ENCODE data around the gene MAMDC2.

MAMDC2 gene

DNA sequence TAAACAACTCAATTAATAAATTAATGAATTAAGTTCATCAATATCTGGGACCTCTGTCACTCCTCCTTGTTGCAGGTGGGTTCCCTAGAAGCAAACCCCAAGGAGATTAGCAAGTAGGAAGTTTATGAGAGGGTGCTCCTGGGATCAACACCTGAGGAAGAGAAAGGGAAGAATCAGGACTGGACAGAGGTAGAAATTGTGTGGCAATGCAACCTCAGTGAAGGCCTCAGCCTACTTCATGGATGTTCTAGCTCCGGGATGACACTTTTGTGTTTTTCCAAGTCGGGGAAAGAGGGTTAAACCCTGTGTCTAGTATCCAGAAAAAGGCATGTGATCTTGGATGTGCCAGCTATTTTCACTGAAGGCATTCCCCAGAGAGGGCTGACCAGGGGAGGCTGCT is 23.2 kb downstream of the MAMDC2 start:
- DNase-seq: no peak

DNA sequence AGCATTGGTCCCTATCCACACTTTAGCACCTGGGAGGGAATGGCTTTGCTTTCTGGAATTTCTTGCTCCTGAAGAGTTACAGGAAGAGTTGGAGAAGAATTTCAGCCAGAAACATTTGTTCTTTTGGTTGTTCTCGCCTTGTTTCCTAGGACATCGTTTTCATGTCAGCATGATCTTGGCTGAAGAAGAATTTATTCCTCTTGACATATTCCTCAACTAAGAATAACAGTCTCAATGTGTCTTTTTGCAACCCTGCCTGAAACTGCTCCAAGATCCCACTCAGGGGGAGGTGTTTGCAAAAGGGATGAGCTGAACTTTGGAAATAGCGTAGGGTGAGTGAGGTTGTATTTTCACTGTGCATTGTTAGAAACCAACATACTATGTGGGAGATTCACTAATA is 26.1 kb downstream of the MAMDC2 start:
- DNase-seq: no peak

- no peak for DNase-seq
These were observed 29.5 kb downstream of the MAMDC2 start for GRCh38 chr9:70073193-70073592.

DNA sequence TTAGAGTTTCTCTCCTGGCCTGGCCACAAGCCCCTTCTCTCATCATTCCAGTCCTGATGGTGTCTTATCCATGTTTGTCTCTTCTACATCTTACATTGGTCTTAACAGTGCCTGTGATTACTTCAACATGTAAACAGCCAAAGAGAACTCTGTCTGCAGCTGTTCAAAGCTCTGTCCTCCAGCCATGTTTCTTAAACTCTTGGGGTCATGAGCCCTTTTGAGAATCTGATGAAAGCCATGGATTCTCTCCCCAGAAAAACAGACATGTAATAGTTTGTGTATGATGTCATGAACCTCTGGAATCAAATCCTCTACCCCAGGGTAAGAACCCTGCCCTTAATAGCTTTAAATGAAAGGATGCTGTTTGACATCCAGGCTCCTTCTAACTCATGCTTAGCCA is 30.1 kb downstream of the MAMDC2 start:
- no peak for DNase-seq

DNA sequence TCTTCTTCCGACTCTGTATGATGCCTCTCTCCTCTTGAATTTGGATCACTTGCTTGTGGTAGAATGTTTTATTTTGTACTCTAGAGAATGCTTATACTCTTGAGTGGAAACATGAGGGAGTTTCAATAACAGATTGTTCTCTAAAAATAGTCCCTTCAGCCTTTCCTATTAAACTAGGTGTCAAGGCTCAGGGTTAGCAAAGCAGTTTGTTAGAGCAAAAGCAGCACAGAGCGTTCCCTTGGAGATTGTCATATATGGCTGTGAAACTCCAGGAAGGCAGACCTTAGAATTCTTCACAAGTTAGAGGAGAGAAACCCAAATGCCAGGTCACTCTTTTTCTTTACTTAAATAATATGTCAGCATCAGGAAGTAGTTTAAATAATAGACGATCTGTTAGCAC is 33.0 kb downstream of the MAMDC2 start:
- no peak for DNase-seq

DNA sequence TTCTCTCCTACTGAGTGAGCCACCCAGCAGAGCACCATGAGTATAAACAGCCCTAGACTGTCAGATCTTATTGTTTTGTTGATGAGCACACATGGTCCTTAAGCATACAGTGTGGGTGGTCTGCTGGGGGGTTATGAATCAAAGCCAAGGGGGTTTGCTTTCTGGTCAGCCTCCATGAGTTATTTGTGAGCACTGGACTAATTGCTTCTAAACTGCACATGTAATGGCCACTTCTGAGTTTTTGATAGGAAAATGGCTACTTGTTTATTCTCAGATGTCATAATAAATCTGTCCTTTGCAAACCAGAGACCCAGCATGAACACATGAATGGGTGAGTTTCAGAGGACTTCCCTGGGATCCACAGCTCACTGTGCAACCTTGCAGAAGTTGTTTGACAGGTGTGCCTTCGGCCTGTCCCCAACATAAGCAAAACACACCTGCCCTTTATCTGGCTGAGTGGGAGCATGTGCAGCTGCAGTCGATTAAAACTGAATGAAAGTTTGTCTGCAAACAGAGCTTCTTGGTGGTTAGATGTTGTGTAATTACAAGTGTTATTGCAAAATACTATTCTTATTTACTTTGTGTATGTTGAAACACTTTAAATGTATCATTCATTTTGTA is 35.9 kb downstream of the MAMDC2 start:
- DNase-seq: no peak

- no peak for DNase-seq
These were observed 37.0 kb downstream of the MAMDC2 start for GRCh38 chr9:70080481-70081119.

DNA sequence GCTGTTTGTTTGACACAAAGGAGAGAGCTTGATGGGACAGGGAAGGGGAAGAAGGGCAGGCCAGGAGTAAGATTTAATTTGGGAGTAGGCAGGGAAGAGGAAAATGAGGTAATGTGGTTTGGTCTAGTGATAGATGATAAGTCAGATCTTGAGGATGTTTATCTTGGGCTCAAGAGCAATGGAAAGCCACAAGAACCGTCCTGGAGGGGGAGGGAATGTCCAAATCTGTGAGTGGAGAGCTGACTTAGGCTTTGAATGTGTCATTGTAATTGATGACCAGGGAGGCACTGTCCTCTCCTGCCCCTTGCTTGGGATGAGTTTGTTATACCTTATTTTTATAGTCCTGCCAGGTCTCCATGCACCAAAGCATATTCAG is 37.5 kb downstream of the MAMDC2 start:
- no peak for DNase-seq

GRCh38 chr9:70083429-70083828 is 39.8 kb downstream of the MAMDC2 start:
- DNase-seq: no peak

GRCh38 chr9:70085241-70085640 is 41.6 kb downstream of the MAMDC2 start:
- DNase-seq: no peak

GRCh38 chr9:70091103-70091502 is 47.5 kb downstream of the MAMDC2 start:
- no peak for DNase-seq

GRCh38 chr9:70091572-70091971 is 47.9 kb downstream of the MAMDC2 start:
- no peak for DNase-seq

DNA sequence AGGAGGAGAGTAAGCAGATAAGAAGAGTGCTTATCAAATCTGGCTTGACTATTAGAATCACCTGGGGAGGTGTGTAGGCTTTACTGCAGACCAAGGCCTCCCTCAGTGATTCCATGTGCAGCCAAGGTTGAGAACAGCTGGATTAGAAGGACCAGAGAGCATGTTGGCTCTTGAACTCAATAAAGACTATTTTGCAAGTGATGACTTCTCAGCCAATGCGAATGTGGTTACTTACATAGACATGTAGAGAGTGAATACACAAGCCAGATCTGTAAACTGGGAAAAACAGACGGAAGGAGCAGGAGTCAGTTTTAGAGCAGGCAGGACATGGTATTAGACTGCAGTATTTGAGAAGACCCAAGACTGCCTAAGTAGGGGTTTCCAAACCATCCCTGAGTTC is 48.5 kb downstream of the MAMDC2 start:
- no peak for DNase-seq

- DNase-seq: no peak
These were observed 49.4 kb downstream of the MAMDC2 start for GRCh38 chr9:70093095-70093494.

- DNase-seq: no peak
These were observed 50.3 kb downstream of the MAMDC2 start for GRCh38 chr9:70093944-70094343.

- DNase-seq: no peak
These were observed 51.1 kb downstream of the MAMDC2 start for GRCh38 chr9:70094747-70095146.

- no peak for DNase-seq
These were observed 53.5 kb downstream of the MAMDC2 start for GRCh38 chr9:70097187-70097586.

DNA sequence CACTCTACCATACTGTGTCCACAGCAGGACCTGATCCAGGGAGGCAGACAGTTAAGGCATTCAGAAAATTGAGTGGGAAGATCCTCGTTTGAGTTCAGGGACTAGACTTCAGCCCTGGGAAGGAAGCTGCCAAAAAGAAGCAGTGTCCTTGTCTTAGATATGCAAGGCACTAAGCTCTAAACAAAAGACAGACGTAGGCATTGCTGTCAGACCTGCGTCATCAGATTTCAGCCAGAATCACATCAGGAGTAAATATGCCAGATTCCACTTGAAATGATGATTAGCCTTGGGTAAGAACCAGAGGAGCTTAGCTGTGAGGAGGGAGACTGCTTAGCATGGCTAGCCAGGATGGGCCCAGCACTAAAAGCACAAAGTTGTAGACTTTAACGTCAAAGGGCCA is 56.7 kb downstream of the MAMDC2 start:
- DNase-seq: no peak

GRCh38 chr9:70101265-70101664 is 57.6 kb downstream of the MAMDC2 start:
- DNase-seq: no peak

- DNase-seq: no peak
These were observed 61.5 kb downstream of the MAMDC2 start for GRCh38 chr9:70105147-70105546.

GRCh38 chr9:70106571-70106970 is 62.9 kb downstream of the MAMDC2 start:
- DNase-seq: no peak

DNA sequence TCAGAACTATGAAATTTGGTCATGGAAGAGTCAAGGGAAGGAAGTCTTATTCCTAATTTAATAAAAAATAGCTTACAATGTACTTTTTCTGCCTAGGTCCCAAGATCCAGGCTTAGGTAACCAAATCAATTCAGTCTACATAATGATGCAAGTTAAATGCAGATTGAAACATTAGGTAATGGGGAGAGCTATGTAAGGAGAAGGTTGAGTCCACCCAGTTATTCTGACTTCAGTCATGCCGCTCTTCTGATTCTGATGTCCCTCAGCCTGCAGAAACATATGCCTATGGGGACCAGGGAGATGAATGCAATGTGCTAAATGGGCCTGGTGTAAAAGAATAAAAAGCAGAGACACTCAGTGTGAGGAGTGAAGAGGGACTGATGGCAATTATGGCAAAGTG is 63.9 kb downstream of the MAMDC2 start:
- DNase-seq: no peak

- no peak for DNase-seq
These were observed 64.5 kb downstream of the MAMDC2 start for GRCh38 chr9:70108181-70108580.

- no peak for DNase-seq
These were observed 66.8 kb downstream of the MAMDC2 start for GRCh38 chr9:70110194-70111041.
